NCI-H524 treated with DMSO at 0.1 percent for 48 hours (cell line): Measurements from ENCODE around the gene BTBD17.

Experiments
- DNase-seq: peaks from one replicate; lab custom pipeline; 2025; lab: John Stamatoyannopoulos, UW

The BTBD17 gene

DNA sequence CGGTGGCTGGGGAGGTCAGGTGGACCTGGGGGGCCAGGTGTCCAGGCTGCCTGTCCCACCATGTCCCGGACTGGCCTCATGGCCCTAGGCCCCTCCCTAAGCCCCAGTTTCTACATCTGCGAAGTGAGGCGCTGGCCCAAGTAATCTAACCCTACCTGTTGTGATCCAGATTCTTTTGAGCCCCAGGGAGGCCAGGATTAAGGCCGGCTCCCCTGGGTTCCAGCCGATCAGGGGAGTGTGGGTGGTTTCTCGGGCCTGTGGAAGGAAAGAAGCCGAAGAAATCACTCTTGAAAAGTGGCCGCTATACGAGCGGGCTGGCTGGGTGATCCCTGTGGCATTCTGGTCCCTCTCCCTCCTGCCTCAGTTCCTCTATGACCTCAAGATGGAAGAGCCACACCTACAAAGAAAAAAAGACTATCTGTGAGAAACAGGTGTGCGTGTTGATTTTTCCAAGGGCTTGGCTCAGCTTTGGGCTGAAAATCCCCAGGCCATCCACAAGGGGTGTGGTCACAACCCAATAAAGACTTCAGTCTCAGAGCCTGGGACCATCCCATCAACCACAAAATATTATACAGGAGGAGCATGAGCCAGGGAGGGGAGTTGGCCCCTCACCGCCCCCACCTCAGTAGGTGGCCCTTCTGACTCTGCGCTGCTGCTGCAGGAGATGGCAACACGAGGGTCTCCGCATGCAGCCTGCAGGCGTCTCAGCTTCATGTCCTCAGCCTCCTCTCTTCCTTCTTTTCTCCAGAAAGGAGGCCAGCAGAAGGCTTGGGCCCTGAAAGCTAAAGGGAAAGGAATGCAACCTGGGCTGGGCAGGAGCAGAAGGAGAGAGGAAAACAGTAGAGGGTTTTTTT, 25.9 kb upstream of the BTBD17 start:
- DNase-seq, result no peak

GRCh38 chr17:74386386-74386785, 24.7 kb upstream of the BTBD17 start:
- DNase-seq, result no peak

DNA sequence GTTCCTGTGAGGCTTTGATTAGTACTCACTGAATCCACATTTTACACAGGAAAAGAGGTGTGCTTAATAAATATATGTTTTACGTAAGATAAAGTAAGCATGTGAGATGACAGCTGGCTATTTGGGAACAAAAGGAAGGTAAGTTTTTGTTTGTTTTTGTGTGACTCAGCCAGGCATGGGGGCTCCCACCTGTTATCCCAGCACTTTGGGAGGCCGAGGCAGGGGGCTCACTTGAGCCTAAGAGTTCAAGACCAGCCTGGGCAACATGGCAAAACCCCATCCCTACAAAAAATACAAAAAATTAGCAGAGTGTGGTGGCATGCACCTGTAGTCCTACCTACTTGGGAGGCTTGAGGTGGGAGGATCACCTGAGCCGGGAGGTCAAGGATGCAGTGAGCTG, 23.5 kb upstream of the BTBD17 start:
- no peak for DNase-seq

- DNase-seq, result no peak
These were observed 21.5 kb upstream of the BTBD17 start for GRCh38 chr17:74383141-74383540.

DNA sequence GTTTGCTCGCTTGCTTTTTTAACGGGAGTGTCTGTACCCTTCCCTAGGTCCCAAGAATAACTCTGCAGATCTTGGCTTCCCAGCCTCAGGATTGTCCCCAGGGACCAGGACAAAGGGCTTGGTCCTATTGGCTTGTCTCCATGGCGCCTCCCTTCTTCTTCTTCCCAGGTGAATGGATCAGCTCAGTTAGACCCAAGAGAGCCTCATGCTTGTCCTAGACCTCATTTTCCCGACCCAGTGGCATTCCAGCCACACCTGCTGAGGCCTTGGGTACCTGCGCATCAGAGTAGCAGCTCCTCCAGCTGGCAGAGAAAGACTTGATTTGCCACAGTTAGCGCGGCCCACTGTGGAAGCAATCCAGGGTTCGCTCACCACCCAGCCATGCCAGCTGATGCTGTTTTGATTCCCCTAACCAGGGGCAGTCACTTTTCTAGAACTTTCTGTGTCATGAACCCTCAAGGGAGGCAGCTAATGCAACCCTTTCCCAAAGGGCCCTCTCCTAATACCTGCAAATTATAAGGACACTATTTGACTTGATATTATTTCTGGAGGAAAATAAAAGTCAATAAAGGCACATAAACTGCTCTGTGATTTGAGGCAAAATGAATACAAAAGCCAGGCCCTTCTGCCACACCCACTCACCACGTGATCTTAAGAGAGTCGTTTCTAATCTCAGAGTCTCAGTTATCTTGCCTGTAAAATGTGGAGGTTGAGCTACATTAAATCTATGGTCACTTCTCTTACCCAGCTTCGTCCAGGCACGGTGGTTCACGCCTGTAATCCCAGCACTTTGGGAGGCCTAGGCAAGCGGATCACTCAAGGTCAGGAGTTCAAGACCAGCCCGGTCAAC, 19.5 kb upstream of the BTBD17 start:
- DNase-seq, result no peak

- no peak for DNase-seq
These were observed 18.7 kb upstream of the BTBD17 start for GRCh38 chr17:74380086-74380958.

- peak; percentile 89 for DNase-seq
These were observed 17.9 kb upstream of the BTBD17 start for GRCh38 chr17:74379495-74380085.

GRCh38 chr17:74374858-74375257, 13.2 kb upstream of the BTBD17 start:
- DNase-seq, result no peak

DNA sequence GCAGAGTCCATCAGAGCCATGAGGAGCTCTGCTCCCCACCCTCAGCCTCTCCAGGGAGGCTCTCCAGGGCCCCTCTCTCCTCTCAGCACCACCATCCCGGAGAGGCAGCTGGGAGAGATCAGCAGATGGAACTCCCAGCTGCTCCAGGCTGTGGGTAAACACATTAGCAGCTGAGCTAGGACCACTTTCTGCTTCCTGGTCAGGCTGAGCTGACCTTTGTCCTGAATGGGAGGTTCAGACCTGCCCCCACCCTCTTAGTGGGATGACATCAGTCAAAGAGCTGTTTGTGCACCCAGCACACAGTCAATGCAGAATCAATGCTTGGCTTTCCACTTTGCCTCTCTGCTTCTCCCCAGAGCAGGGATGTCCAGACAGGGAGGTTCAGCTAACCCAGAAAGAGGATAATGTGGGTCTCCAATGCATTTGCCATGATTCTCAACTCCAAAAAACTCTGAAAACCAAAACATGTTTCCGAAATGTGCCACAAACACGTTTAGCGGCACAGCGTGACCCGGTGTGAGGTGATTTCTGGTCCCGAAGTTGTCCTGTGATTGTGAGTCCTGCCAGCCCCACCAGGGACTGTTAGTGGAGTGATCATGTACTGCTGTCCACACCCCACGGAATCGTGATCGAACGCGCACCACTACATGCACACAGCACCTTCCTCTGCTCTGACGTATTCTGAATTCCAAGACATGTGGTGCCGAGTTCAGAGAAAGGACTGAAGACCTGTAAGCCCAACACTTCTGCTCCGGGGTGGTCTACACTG, 12.4 kb upstream of the BTBD17 start:
- DNase-seq, result peak; percentile 79

DNA sequence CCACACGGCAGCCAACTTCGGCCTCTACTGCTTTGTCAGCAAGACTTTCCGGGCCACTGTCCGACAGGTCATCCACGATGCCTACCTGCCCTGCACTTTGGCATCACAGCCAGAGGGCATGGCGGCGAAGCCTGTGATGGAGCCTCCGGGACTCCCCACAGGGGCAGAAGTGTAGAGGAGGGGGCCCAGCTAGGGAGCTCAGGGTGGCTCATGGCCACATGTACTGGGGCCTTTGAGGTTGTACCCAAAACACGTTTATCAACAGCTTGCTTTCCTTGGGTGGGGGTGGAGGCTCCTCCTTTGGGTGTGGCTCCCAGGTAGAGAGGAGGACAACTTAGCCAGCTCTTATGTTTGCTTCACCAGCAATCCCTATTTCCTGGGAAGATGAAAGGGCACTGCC, 10.8 kb upstream of the BTBD17 start:
- no peak for DNase-seq

- DNase-seq, result no peak
These were observed 10.0 kb upstream of the BTBD17 start for GRCh38 chr17:74371653-74372147.

DNA sequence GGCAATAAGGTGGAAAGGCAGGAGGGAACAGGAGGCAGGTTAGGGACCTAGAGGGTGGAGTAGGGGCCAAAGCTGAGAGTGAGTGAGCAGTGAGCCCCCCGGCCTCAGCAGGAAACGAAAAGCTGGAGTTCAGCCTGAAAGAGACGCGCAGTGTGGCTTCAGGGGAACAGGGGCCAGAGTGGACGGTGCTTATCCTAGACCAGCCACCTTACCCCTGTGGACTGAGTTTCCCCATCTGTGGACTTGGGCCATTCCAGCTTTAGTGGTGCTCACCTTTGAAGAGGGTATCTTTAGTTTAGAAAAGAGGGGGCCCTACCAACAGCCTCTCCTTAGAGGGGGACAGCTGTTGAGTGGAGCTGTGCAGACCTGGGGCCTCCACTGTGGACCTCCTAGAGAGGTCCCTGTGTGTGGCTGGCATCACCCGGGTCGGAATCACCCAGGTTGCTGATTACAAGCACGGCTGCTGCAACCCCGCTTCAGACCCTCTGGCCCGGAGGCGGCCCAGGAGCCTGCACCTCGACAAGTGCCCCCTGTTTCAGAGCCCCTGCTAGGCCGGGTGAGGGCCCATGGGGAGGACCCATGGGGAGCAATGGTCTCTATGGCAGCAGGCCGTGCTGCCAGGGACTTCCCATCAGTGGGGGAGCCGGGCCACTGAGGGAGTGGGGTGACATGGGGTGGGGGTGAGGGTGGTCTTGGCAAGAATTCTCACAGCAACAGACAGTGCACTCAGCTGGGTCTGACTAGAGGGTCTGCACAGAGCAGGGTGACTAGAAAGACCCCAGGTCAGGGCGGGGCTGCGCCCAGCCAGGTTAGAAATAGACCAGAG, 8.2 kb upstream of the BTBD17 start:
- no peak for DNase-seq

DNA sequence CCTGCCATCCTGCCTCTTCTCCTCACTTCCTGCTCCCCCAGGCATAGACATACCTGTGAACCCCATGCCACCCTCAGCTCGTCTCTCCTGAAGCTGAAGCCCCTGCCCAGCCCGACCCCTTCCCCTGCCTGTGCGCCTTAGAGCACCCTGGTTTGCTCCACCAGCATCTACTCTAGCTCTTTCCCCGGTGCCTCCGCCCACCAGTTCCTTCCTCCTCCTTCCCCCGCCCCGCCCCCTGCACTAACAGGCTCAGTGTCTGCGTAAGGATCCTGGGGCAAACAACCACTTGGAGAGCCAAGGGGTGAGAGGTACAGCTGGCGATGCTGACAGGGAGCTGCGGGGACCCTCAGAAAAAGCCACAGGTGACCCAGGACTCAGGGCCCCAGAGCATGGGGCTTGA, 7.6 kb upstream of the BTBD17 start:
- DNase-seq, result no peak

DNA sequence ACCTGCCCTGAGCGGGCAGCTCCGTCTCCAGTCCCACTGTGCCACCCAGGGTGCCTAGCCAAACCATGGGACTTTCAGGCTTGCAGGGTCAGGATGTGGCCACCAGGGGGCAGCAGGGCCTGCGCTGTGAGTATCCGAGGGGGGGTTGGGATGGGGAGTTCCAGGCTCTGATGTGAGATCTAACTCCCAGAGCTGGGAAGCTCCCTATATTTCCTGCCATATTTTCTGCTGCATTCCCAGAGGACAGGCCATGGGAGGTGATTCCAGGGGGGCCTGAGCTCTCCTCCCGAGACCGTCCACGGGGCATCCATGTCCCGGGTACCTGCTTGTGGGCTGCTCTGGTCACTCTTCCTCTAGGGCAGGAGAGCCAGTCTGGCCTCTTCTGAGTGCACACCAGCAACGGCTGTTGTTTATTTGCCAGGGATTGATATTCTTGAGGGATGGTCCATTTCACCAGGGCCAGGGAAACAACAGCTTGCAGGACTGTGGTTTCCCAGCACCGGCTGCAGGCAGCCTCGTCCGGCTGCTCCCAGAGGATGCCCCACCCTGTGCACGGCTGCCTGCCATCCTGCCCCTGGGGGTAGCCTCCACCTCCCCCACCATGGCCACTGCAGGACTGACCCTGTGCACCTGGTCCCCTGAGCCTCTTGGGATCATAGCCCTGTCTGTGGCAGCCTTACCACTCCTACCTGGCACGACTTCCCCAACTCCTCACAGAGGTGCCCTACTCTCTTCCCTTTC, 6.8 kb upstream of the BTBD17 start:
- peak; percentile 35 for DNase-seq

DNA sequence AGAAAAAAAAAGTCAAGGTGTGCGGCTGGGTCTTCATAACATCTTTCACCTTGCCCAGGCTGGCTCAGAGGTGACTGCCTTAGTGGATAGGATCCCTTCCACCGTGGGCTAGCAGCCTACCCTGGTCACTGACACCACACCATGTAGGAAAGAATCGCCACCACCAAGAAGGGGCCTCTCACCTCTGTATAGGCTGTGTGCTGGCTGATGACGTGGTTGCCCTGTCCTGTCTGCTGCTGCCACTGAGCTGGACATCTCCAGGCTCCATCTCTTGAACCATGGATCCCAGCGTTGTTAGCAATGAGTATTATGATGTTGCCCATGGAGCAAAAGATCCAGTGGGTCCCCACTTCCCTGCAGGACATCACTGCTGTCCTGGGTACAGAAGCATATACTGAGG, 5.5 kb upstream of the BTBD17 start, which contains the start of gene GPR142:
TSS of gene GPR142 (plus strand) at position 301 of the 400 bp plus-strand sequence. CDS start 2,035 bp downstream, outside the sequence.
- DNase-seq, result no peak

- no peak for DNase-seq
These were observed 1.3 kb upstream of the BTBD17 start for GRCh38 chr17:74362810-74363498.

- no peak for DNase-seq
These were observed 369 bp upstream of the BTBD17 start for GRCh38 chr17:74362069-74362405.

- DNase-seq, result no peak
These were observed 804 bp downstream of the BTBD17 start for GRCh38 chr17:74360899-74361229.

GRCh38 chr17:74359916-74360315, 1.8 kb downstream of the BTBD17 start:
- DNase-seq, result no peak
